Esophagus muscularis mucosa (tissue), 4 donors: ENCODE measurements around the gene CFAP73. TPM values are rescaled to one million over a fixed set of nuclear protein-coding genes. Genes with fewer than 3 reads are reported as not detected.

Source experiments
- DNase-seq: peaks from one replicate; pipeline ENCODE4 v3.0.0-alpha.2; 2017; ENCODE audit errors: extremely low spot score
- H3K27ac ChIP-seq, 4 donors: fragments of 200-600 bp; sonication (generic); replicated peaks in 1 of 4; 1 replicate in 3 of 4; 2 replicates in 1 of 4; pipeline ENCODE4 v1.5.1; 2016 to 2019; ENCODE audit warnings: mild to moderate bottlenecking in 1 of 4
- H3K27me3 ChIP-seq, 4 donors: fragments of 200-600 bp; sonication (generic); one replicate each; pipeline versions ENCODE4 v1.5.1 to v1.6.0; 2016 to 2019
- H3K36me3 ChIP-seq, 4 donors: fragments of 200-600 bp; sonication (generic); one replicate each; pipeline ENCODE4 v1.5.1; 2016 to 2019
- H3K4me1 ChIP-seq, 4 donors: fragments of 200-600 bp; sonication (generic); one replicate each; pipeline ENCODE4 v1.5.1; 2016 to 2019
- H3K4me3 ChIP-seq, 4 donors: fragments of 200-600 bp; sonication (generic); 1 replicate in 2 of 4; 2 replicates in 2 of 4; pipeline ENCODE4 v1.5.1; 2016 to 2019; ENCODE audit warnings: mild to moderate bottlenecking in 4 of 4, moderate library complexity in 1 of 4
- H3K9me3 ChIP-seq, 4 donors: fragments of 200-600 bp; sonication (generic); 1 replicate in 3 of 4; 2 replicates in 1 of 4; pipeline ENCODE4 v1.5.1; 2016 to 2019
- EP300 ChIP-seq: sonication (generic); formaldehyde crosslinking; IDR thresholded peaks from one replicate; pipeline ENCODE4 v1.6.1; 2017; ENCODE audit warnings: antibody characterized with exemption
- POLR2A ChIP-seq: fragments of 450-650 bp; IDR thresholded peaks from one replicate; pipeline ENCODE4 v1.6.1; 2017; ENCODE audit warnings: antibody characterized with exemption, moderate library complexity, mild to moderate bottlenecking, low read depth
- POLR2AphosphoS5 ChIP-seq, 2 donors: sonication (generic); formaldehyde crosslinking; IDR thresholded peaks; one replicate each; pipeline ENCODE4 v1.6.1; 2017; ENCODE audit warnings: antibody characterized with exemption in 2 of 2
- WGBS: methylation state at CpG from one replicate; pipeline ENCODE4 v1.1.5; 2018; 5-methylcytosine and 5-hydroxymethylcytosine counted together
- intact Hi-C: fragments of 100-400 bp; cut with DNase I; formaldehyde crosslinking; loops from one replicate; pipeline ENCODE4 v1.15.1; 2023
- total RNA-seq, 4 donors: library from RNA; depleted of rRNA; stranded (reverse); fragments of >200 nt; gene quantifications; one replicate each; pipeline versions ENCODE4 v1.1.0 to v1.2.1, GENCODE V29; 2016
- TF ChIP-seq, protein P1 (sequence below), 3 experiments: fragments of 200-600 bp in 2 of 3; fragments of 450-650 bp in 1 of 3; sonication (generic) in 2 of 3; IDR thresholded peaks; one replicate each; pipeline ENCODE4 v1.5.1; 2017 to 2019; ENCODE audit warnings: antibody characterized with exemption in 3 of 3, mild to moderate bottlenecking in 2 of 3, moderate library complexity in 1 of 3

CFAP73 gene
- total RNA-seq, 4 donors from 2014 or later = not detected

GRCh38 chr12:113170926-113171325, 21.4 kb downstream of the CFAP73 start:
- peaks cover 84 to 100% (median 99%) of the 10 kb centered on the region in 4 donors for H3K36me3 ChIP-seq
- no peak overlapping the region for H3K4me3 ChIP-seq
- no peak overlapping the region for H3K27ac ChIP-seq
- no peaks in the 10 kb centered on the region for H3K4me1 ChIP-seq
- peaks cover 0 to 6% (median 0%) of the 10 kb centered on the region in 4 donors for H3K27me3 ChIP-seq
- WGBS = 96% methylated on average over 4 of the region's 4 CpGs
- H3K9me3 ChIP-seq = no peaks in the 10 kb centered on the region
- intact Hi-C loops = loop anchor here (5.0 kb wide), 1 partner anchor 124 kb away; no protein-coding TSS in a partner anchor
- no peak for DNase-seq
- no peak for TF ChIP-seq POLR2AphosphoS5 (IDR thresholded peaks at IDR 0.05)
- no peak for TF ChIP-seq EP300
- TF ChIP-seq POLR2A = no peak
- TF ChIP-seq, protein P1, sequence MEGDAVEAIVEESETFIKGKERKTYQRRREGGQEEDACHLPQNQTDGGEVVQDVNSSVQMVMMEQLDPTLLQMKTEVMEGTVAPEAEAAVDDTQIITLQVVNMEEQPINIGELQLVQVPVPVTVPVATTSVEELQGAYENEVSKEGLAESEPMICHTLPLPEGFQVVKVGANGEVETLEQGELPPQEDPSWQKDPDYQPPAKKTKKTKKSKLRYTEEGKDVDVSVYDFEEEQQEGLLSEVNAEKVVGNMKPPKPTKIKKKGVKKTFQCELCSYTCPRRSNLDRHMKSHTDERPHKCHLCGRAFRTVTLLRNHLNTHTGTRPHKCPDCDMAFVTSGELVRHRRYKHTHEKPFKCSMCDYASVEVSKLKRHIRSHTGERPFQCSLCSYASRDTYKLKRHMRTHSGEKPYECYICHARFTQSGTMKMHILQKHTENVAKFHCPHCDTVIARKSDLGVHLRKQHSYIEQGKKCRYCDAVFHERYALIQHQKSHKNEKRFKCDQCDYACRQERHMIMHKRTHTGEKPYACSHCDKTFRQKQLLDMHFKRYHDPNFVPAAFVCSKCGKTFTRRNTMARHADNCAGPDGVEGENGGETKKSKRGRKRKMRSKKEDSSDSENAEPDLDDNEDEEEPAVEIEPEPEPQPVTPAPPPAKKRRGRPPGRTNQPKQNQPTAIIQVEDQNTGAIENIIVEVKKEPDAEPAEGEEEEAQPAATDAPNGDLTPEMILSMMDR (IDR thresholded peaks at IDR 0.05) = no peak

GRCh38 chr12:113171543-113171942, 22.0 kb downstream of the CFAP73 start:
- TF ChIP-seq, protein P1 (IDR thresholded peaks at IDR 0.05) = no peak
- TF ChIP-seq EP300 = no peak
- TF ChIP-seq POLR2A = no peak
- TF ChIP-seq POLR2AphosphoS5 (IDR thresholded peaks at IDR 0.05) = no peak
- no peak for DNase-seq
- Histone ChIP-seq H3K4me3 (no peak overlapping the region), H3K9me3 (no peaks in the 10 kb centered on the region), H3K27ac (no peak overlapping the region), H3K4me1 (no peaks in the 10 kb centered on the region), H3K27me3 (peaks cover 0 to 6% (median 0%) of the 10 kb centered on the region in 4 donors), H3K36me3 (peaks cover 84 to 100% (median 99%) of the 10 kb centered on the region in 4 donors)
- intact Hi-C loops = loop anchor here (5.0 kb wide), 1 partner anchor 124 kb away; no protein-coding TSS in a partner anchor
- 96% methylated on average over 9 of the region's 9 CpGs for WGBS

- Histone ChIP-seq H3K36me3 (peaks cover 91 to 100% (median 99%) of the 10 kb centered on the region in 4 donors), H3K4me3 (no peak overlapping the region), H3K27ac (no peak overlapping the region), H3K9me3 (peaks cover 0 to 3% (median 1%) of the 10 kb centered on the region in 4 donors), H3K4me1 (no peaks in the 10 kb centered on the region), H3K27me3 (peaks cover 0 to 6% (median 0%) of the 10 kb centered on the region in 4 donors)
- WGBS = 94% methylated on average over 20 of the region's 20 CpGs
- no peak for TF ChIP-seq EP300
- no peak for TF ChIP-seq POLR2AphosphoS5 (IDR thresholded peaks at IDR 0.05)
- TF ChIP-seq POLR2A = no peak
- DNase-seq = no peak
- intact Hi-C loops = loop anchor here (5.0 kb wide), 1 partner anchor 125 kb away; no protein-coding TSS in a partner anchor
Observed at GRCh38 chr12:113172185-113172584, 22.7 kb downstream of the CFAP73 start.

DNA sequence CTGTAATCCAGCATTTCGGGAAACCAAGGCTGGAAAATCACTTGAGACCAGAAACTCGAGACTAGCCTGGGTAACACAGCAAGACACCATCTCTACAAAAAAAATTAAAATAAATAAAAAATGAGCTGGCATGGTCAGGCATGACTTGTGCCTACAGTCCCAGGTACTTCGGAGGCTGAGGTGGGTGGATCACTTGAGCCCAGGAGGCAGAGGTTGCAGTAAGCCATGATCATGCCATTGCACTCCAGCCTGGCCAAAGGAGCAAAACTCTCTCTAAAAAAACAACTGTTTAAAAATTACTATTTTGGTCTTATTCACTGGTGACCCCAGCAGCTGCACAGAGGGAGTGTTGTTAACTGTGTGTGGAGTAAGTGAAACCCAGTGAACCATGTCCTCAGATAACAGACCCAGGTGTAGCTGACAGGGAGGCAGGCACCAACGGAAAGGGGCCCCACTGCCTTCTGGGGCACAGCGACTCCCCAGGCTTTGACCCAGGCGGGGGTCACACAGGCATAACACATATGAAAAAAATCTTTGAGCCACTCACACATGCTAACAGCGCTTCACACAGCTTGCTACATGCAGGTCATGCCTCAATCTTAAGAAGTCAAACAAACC, 23.7 kb downstream of the CFAP73 start:
- H3K9me3 ChIP-seq = peaks cover 0 to 7% (median 3%) of the 10 kb centered on the region in 4 donors
- no peaks in the 10 kb centered on the region for H3K4me1 ChIP-seq
- TF ChIP-seq, protein P1 (IDR thresholded peaks at IDR 0.05) = no peak
- no peak for TF ChIP-seq POLR2A
- no peak for TF ChIP-seq POLR2AphosphoS5 (IDR thresholded peaks at IDR 0.05)
- no peak for TF ChIP-seq EP300
- H3K27ac ChIP-seq = no peak overlapping the region
- intact Hi-C loops = loop anchor here (5.0 kb wide), 1 partner anchor 126 kb away; no protein-coding TSS in a partner anchor
- no peak overlapping the region for H3K4me3 ChIP-seq
- no peak for DNase-seq
- H3K27me3 ChIP-seq = peaks cover 0 to under 1% (median 0%) of the 10 kb centered on the region in 4 donors
- H3K36me3 ChIP-seq = peaks cover 95 to 100% (median 99%) of the 10 kb centered on the region in 4 donors
- 87% methylated on average over 7 of the region's 7 CpGs for WGBS
